Uterus (tissue), 2 donors: Measurements from ENCODE around the gene TRIM8.

ENCODE experiments used
- POLR2A ChIP-seq, 2 donors: fragments of 450-650 bp; IDR thresholded peaks; one replicate each; pipeline ENCODE4 v1.6.1; 2016; ENCODE audit warnings: antibody characterized with exemption in 2 of 2, mild to moderate bottlenecking in 1 of 2, moderate library complexity in 1 of 2
- TF ChIP-seq, protein P1 (sequence below), 4 experiments: fragments of 200-600 bp in 2 of 4; fragments of 450-650 bp in 2 of 4; sonication (generic) in 2 of 4; IDR thresholded peaks; one replicate each; pipeline ENCODE4 v1.5.1; 2016 to 2019; ENCODE audit warnings: antibody characterized with exemption in 4 of 4, mild to moderate bottlenecking in 2 of 4, moderate library complexity in 1 of 4

DNA sequence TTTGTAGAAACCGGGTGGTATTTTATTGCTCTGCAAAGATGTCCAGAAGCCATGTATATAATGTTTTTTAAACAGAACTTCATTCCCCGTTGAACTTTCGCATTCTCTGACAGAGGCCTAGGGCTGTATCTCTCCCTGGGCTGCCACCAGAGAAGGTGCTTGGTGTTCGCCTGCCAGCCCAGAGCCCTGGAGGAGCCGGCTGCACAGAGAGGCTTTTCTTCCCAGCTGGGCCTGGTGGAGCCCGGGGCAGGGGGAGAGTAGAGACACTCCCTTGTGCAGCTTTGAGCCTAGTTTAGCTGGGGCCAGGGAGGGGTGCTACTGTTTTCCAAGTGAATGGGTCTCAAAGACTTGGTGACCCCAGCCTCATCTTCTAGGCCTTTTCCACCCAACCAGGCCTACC is 13.6 kb upstream of the TRIM8 start:
- no peak for TF ChIP-seq POLR2A (IDR thresholded peaks at IDR 0.05)
- TF ChIP-seq, protein P1, sequence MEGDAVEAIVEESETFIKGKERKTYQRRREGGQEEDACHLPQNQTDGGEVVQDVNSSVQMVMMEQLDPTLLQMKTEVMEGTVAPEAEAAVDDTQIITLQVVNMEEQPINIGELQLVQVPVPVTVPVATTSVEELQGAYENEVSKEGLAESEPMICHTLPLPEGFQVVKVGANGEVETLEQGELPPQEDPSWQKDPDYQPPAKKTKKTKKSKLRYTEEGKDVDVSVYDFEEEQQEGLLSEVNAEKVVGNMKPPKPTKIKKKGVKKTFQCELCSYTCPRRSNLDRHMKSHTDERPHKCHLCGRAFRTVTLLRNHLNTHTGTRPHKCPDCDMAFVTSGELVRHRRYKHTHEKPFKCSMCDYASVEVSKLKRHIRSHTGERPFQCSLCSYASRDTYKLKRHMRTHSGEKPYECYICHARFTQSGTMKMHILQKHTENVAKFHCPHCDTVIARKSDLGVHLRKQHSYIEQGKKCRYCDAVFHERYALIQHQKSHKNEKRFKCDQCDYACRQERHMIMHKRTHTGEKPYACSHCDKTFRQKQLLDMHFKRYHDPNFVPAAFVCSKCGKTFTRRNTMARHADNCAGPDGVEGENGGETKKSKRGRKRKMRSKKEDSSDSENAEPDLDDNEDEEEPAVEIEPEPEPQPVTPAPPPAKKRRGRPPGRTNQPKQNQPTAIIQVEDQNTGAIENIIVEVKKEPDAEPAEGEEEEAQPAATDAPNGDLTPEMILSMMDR (IDR thresholded peaks at IDR 0.05): no peak
